SK-N-SH treated with all-trans-retinoic acid at 6 μM for 48 hours (cell line): ENCODE measurements around the gene IQSEC1.

ENCODE experiments used
- ATAC-seq: fragments of 200-7000 bp; cut with Tn5 transposase; 3 replicates; pipeline ENCODE4 v1.9.1; 2020; ENCODE audit warnings: mild to moderate bottlenecking, moderate library complexity
- BACH2 ChIP-seq: fragments of 250-450 bp; sonication (Bioruptor Pico); IDR thresholded peaks from 2 replicates; pipeline ENCODE4 v1.9.0; 2021; ENCODE audit warnings: mild to moderate bottlenecking, borderline replicate concordance
- CSDC2 ChIP-seq: fragments of 250-450 bp; sonication (Bioruptor Pico); IDR thresholded peaks from 2 replicates; pipeline ENCODE4 v1.5.0; 2020; ENCODE audit warnings: mild to moderate bottlenecking, moderate library complexity
- ESRRG ChIP-seq: fragments of 250-450 bp; sonication (Bioruptor Pico); IDR thresholded peaks from 2 replicates; pipeline ENCODE4 v1.6.1; 2021; ENCODE audit warnings: mild to moderate bottlenecking
- ISL1 ChIP-seq: fragments of 250-450 bp; sonication (Bioruptor Pico); IDR thresholded peaks from 2 replicates; pipeline ENCODE4 v2.1.2; 2022; ENCODE audit warnings: mild to moderate bottlenecking, moderate library complexity
- OSR1 ChIP-seq: fragments of 250-450 bp; sonication (Bioruptor Pico); IDR thresholded peaks from 2 replicates; pipeline ENCODE4 v1.8.0; 2022; ENCODE audit warnings: moderate library complexity, mild to moderate bottlenecking, inconsistent platforms
- PPARA ChIP-seq: fragments of 250-450 bp; sonication (Bioruptor Pico); IDR thresholded peaks from 2 replicates; pipeline ENCODE4 v1.5.0; 2020; ENCODE audit warnings: mild to moderate bottlenecking, borderline replicate concordance
- RARB ChIP-seq: fragments of 250-450 bp; sonication (Bioruptor Pico); IDR thresholded peaks from 2 replicates; pipeline ENCODE4 v1.8.0; 2021; ENCODE audit warnings: mild to moderate bottlenecking, moderate library complexity
- SNAI2 ChIP-seq: fragments of 250-450 bp; sonication (Bioruptor Pico); IDR thresholded peaks from 2 replicates; pipeline ENCODE4 v1.5.0; 2020; ENCODE audit warnings: mild to moderate bottlenecking, moderate library complexity
- TCF4 ChIP-seq: fragments of 250-450 bp; sonication (Bioruptor Pico); IDR thresholded peaks from 2 replicates; pipeline ENCODE4 v1.8.0; 2021; ENCODE audit warnings: mild to moderate bottlenecking, moderate library complexity, borderline replicate concordance
- TOX ChIP-seq: fragments of 250-450 bp; sonication (Bioruptor Pico); IDR thresholded peaks from 2 replicates; pipeline ENCODE4 v1.8.0; 2021; ENCODE audit warnings: mild to moderate bottlenecking, moderate library complexity, borderline replicate concordance
- ZFP3 ChIP-seq: fragments of 250-450 bp; sonication (Bioruptor Pico); IDR thresholded peaks from 2 replicates; pipeline ENCODE4 v1.5.0; 2020; ENCODE audit warnings: mild to moderate bottlenecking, moderate library complexity
- ZFP30 ChIP-seq: fragments of 450-650 bp; formaldehyde crosslinking; IDR thresholded peaks from 2 replicates; pipeline ENCODE4 v1.5.0; 2022; ENCODE audit warnings: mild to moderate bottlenecking, moderate library complexity
- ZNF70 ChIP-seq: fragments of 450-650 bp; formaldehyde crosslinking; IDR thresholded peaks from 2 replicates; pipeline ENCODE4 v1.5.0; 2020; ENCODE audit warnings: mild to moderate bottlenecking, moderate library complexity
- TF ChIP-seq, protein P1 (sequence below): fragments of 250-450 bp; sonication (Bioruptor Pico); IDR thresholded peaks from 2 replicates; pipeline ENCODE4 v1.5.0; 2020; ENCODE audit warnings: mild to moderate bottlenecking, moderate library complexity
- TF ChIP-seq, protein P2 (sequence below): fragments of 250-450 bp; sonication (Bioruptor Pico); IDR thresholded peaks from 2 replicates; pipeline ENCODE4 v1.8.0; 2020; ENCODE audit warnings: mild to moderate bottlenecking, moderate library complexity, borderline replicate concordance
- TF ChIP-seq, protein P3 (sequence below): fragments of 250-450 bp; sonication (Bioruptor Pico); IDR thresholded peaks from 2 replicates; pipeline ENCODE4 v1.5.1; 2020; ENCODE audit warnings: low read depth, mild to moderate bottlenecking, moderate library complexity
- TF ChIP-seq, protein P4 (sequence below): fragments of 250-450 bp; sonication (Bioruptor Pico); IDR thresholded peaks from 2 replicates; pipeline ENCODE4 v1.8.0; 2021; ENCODE audit warnings: low read depth, mild to moderate bottlenecking, moderate library complexity, borderline replicate concordance
- TF ChIP-seq, protein P5 (sequence below): fragments of 250-450 bp; sonication (Bioruptor Pico); IDR thresholded peaks from 2 replicates; pipeline ENCODE4 v1.5.1; 2021; ENCODE audit warnings: mild to moderate bottlenecking, moderate library complexity

IQSEC1 gene

DNA sequence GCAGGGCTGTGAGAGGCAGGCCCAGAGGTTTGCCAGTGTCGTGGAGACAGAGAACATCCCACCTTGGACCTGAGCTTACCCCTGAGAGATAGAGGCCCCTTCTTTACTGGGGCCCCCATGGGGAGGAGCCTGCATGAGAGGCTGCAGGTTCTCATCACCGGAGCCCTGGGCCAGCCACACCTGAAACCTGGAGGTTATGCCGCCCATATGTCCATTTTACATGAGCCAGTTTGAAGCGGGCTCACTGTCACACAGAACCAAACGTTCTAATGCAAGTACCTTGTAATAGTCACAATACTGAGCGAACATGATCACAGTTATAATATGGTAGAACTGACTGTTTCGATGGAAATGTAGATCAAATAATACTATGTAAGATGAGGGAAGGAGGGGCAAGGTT, 6.3 kb upstream of the IQSEC1 start (continued):
- TF ChIP-seq, protein P1, sequence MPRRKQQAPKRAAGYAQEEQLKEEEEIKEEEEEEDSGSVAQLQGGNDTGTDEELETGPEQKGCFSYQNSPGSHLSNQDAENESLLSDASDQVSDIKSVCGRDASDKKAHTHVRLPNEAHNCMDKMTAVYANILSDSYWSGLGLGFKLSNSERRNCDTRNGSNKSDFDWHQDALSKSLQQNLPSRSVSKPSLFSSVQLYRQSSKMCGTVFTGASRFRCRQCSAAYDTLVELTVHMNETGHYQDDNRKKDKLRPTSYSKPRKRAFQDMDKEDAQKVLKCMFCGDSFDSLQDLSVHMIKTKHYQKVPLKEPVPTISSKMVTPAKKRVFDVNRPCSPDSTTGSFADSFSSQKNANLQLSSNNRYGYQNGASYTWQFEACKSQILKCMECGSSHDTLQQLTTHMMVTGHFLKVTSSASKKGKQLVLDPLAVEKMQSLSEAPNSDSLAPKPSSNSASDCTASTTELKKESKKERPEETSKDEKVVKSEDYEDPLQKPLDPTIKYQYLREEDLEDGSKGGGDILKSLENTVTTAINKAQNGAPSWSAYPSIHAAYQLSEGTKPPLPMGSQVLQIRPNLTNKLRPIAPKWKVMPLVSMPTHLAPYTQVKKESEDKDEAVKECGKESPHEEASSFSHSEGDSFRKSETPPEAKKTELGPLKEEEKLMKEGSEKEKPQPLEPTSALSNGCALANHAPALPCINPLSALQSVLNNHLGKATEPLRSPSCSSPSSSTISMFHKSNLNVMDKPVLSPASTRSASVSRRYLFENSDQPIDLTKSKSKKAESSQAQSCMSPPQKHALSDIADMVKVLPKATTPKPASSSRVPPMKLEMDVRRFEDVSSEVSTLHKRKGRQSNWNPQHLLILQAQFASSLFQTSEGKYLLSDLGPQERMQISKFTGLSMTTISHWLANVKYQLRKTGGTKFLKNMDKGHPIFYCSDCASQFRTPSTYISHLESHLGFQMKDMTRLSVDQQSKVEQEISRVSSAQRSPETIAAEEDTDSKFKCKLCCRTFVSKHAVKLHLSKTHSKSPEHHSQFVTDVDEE (CRISPR knock-in tag): no peak
- TF ChIP-seq TOX (CRISPR knock-in tag): no peak

DNA sequence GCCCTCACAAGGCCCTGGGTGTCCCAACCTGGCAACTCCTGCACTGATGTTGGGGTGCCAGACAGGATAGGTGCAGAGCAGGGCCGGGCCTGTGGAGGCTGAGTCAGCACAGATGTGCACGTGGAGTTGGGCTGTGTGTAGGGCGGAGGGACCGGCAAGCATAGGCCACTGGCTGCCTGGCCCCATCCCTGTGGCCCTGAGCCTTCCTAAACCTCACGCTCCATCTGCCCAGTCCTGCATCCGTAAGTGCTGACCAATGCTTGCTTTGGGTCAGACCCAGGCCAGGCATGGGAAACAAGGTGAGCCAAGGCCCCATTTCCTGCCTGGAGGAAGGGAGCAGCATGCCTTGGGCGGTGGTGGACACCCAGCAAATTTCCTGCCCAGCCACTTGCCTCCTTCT, 5.8 kb upstream of the IQSEC1 start:
- no peak for TF ChIP-seq SNAI2 (CRISPR knock-in tag)
- TF ChIP-seq OSR1 (CRISPR knock-in tag): no peak
- TF ChIP-seq, protein P2, sequence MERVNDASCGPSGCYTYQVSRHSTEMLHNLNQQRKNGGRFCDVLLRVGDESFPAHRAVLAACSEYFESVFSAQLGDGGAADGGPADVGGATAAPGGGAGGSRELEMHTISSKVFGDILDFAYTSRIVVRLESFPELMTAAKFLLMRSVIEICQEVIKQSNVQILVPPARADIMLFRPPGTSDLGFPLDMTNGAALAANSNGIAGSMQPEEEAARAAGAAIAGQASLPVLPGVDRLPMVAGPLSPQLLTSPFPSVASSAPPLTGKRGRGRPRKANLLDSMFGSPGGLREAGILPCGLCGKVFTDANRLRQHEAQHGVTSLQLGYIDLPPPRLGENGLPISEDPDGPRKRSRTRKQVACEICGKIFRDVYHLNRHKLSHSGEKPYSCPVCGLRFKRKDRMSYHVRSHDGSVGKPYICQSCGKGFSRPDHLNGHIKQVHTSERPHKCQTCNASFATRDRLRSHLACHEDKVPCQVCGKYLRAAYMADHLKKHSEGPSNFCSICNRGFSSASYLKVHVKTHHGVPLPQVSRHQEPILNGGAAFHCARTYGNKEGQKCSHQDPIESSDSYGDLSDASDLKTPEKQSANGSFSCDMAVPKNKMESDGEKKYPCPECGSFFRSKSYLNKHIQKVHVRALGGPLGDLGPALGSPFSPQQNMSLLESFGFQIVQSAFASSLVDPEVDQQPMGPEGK (CRISPR knock-in tag): no peak
- TF ChIP-seq ZFP3 (CRISPR knock-in tag): no peak
- TF ChIP-seq ZFP30 (CRISPR knock-in tag): no peak
- TF ChIP-seq ESRRG (CRISPR knock-in tag): no peak
- no peak for TF ChIP-seq BACH2 (CRISPR knock-in tag)
- TF ChIP-seq TCF4: no peak
- TF ChIP-seq PPARA (CRISPR knock-in tag): no peak

DNA sequence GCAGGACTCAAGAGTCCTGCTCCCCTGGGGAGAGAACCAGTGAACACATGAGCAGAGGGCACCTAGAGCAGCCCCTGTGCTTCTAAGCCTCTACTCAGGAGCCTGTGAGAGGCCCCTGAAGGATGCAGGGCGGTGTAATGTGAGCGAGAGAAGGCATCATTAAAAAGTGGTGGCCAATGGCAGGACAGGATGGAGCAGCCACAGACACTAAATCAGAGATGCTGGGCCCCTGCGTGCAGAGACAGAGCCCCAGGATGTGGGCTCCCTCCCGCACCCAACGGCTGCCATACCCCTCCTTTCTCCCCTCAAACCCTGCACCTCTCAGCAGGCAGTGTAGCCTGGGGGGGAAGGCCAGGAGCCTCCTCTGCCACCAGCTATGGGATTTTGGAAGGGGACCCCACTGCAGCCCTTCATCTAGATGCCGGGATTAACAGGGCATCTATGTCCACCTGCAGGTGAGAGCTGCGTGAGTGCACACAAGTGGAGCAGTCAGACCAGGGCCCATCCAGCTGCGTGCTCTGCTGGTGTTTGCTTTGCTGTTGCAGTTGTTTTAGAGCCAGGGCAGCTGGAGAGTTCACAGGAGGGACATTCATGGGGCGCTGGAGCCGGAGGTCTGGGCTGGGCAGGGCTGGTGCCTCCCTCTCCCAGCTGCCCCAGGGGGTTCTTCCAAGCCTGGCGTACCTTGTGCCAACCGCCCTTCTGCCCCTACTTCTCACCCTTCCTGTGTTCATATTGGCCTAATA, 5.1 kb upstream of the IQSEC1 start:
- ATAC-seq: no peak
- TF ChIP-seq RARB (CRISPR knock-in tag) (no peak), OSR1 (CRISPR knock-in tag) (no peak), TOX (CRISPR knock-in tag) (no peak), ISL1 (no peak), CSDC2 (CRISPR knock-in tag) (no peak), ZFP3 (CRISPR knock-in tag) (no peak), BACH2 (CRISPR knock-in tag) (no peak), PPARA (CRISPR knock-in tag) (no peak), ZNF70 (CRISPR knock-in tag) (no peak), ESRRG (CRISPR knock-in tag) (no peak)
- TF ChIP-seq, protein P3, sequence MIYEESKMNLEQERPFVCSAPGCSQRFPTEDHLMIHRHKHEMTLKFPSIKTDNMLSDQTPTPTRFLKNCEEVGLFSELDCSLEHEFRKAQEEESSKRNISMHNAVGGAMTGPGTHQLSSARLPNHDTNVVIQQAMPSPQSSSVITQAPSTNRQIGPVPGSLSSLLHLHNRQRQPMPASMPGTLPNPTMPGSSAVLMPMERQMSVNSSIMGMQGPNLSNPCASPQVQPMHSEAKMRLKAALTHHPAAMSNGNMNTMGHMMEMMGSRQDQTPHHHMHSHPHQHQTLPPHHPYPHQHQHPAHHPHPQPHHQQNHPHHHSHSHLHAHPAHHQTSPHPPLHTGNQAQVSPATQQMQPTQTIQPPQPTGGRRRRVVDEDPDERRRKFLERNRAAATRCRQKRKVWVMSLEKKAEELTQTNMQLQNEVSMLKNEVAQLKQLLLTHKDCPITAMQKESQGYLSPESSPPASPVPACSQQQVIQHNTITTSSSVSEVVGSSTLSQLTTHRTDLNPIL: no peak
- TF ChIP-seq, protein P1 (CRISPR knock-in tag): no peak
- TF ChIP-seq, protein P4, sequence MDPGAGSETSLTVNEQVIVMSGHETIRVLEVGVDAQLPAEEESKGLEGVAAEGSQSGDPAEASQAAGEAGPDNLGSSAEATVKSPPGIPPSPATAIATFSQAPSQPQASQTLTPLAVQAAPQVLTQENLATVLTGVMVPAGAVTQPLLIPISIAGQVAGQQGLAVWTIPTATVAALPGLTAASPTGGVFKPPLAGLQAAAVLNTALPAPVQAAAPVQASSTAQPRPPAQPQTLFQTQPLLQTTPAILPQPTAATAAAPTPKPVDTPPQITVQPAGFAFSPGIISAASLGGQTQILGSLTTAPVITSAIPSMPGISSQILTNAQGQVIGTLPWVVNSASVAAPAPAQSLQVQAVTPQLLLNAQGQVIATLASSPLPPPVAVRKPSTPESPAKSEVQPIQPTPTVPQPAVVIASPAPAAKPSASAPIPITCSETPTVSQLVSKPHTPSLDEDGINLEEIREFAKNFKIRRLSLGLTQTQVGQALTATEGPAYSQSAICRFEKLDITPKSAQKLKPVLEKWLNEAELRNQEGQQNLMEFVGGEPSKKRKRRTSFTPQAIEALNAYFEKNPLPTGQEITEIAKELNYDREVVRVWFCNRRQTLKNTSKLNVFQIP (CRISPR knock-in tag): no peak
- TF ChIP-seq, protein P5, sequence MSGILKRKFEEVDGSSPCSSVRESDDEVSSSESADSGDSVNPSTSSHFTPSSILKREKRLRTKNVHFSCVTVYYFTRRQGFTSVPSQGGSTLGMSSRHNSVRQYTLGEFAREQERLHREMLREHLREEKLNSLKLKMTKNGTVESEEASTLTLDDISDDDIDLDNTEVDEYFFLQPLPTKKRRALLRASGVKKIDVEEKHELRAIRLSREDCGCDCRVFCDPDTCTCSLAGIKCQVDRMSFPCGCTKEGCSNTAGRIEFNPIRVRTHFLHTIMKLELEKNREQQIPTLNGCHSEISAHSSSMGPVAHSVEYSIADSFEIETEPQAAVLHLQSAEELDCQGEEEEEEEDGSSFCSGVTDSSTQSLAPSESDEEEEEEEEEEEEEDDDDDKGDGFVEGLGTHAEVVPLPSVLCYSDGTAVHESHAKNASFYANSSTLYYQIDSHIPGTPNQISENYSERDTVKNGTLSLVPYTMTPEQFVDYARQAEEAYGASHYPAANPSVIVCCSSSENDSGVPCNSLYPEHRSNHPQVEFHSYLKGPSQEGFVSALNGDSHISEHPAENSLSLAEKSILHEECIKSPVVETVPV (CRISPR knock-in tag): no peak

More for the DNA sequence above, 5.8 kb upstream of the IQSEC1 start:
- ATAC-seq: no peak
